GM19351 (cell line): Measurements from ENCODE around the gene FBXL17.

Experiments used
- ATAC-seq: cut with Tn5 transposase; IDR thresholded peaks from one replicate; pipeline ENCODE4 v1.9.1; 2021; ENCODE audit warnings: mild to moderate bottlenecking, moderate library complexity; ENCODE audit not compliant: unreplicated experiment

FBXL17 gene

DNA sequence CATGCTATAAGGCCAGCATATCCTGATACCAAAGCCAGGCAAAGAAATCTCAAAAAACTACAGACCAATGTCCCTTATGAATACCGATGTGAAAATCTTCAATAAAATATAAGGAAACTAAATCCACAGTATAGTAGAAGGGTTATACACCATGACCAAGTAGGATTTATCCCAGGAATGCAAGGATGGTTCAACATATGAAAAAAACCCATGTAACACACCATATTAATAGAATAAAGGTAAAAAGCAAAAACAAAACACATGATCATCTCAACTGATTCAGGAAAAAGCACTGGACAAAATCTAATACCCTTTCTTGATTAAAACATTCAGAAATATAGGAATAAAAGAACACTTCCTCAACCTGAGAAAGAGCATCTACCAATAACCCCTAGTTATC lies 6.1 kb downstream of the FBXL17 start:
- no peak for ATAC-seq

DNA sequence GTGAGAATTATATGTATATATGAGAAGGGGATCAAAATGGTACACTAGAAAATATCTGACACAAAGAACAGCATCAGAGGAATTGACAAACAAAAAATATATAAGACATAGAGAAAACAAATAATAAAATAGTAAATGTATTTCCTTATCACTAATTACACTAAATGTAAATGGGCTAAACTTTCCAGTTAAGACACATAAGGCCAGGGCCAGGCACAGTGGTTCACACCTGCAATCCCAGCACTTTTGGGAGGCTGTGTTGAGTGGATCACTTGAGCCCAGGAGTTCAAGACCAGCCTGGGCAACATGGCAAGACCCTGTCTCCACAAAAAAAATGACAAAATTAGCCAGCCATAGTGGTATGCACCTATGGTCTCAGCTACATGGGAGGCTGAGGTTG lies 8.5 kb downstream of the FBXL17 start:
- ATAC-seq = no peak

DNA sequence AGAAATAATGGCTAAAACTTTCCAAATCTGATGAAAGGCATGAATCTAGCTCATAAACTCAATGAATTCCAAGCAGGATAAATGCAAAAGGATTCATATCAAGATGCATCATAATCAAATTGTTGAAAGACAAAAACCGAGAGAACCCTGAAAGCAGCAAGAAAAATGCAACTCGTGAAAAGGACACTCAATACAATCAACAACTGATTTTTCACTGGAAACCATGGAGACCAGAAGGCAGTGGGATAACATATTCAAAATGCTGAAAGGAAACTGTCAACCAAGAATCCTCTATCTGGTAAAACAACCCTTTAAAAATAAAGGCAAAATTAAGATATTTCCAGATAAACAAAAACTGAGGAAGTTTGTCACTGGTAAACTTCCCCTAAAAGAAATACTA lies 9.5 kb downstream of the FBXL17 start:
- ATAC-seq = no peak

DNA sequence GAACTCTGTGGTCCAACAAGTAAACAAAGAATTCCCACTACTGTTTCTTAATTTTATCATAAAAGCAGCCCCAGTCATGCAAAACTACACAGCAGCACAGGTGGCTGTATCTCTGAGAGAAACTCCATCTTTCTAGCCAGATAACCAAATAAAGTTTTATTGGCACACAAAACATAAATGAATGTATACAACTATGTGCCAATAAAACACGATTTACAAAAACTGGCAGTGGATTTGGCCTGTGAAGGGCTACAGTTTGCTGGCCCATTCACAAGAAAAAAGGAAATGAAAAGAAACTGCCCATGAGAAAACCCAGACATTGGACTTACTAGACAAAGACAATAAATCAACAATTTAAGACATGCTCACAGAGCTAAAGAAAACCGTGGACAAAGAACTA lies 10.6 kb downstream of the FBXL17 start:
- ATAC-seq = no peak

DNA sequence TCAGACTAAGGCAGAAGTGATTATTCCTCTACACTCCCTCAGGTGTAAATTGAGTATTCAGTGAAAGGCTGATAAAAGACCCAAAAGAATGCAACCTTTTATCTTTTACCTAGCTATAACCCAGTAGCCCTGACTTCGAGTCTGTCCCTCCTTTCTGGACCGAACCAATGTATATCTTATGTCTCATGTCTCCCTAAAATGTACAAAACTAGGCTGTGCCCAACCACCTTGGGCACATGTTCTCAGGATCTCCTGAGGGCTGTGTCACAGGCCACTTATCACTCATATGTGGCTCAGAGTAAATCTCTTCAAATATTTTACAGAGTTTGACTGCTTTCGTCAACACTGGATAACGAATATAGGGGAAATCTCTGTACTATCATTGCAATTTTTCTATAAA lies 12.7 kb downstream of the FBXL17 start:
- ATAC-seq = no peak

DNA sequence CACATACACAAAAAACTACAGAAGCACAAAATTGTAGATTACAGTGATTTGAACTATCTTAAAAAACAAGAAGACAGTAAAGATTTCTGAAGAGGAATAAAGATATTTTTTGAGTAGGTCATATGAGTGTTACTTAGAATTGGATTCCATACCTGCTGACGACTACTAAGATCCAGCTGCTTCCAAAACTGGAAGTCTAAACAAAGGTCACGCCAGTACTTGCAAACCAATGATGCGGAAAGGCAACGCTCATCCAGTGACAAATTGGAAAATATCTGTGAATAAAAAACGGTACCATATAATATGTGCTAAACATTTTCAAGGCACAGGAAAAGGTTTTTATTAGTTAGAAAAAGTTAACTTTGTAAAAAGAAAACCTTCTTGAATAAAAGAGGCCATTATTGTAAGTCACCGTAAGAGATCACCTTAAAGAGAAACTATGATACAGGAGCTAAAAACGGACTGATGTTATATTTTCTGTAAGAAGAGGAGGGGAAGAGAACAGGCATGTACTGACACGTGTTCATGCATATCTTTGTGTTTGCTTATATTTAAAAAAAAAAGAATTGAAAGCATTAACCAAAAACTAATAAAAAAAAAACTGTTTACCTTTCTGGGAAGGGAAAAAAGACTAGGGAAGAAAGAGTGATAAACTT lies 14.1 kb downstream of the FBXL17 start:
- ATAC-seq = no peak

DNA sequence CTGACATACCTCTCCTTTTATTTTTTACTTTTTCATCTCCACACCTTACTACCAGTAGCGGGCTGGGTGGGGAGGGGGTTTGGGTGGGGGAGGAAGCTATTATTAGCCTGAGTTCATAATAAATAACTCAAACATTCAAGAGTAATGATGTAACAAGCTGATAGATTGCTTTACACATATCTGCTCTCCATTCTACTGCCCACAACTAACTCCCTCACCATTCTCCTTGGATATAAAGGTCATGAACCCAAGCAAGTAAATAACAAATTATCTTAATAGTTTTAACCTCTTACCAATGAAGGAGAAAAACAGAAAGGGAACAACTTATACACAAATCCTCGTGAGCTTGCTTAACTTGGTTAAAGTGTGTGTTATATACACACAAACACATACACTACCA lies 15.4 kb downstream of the FBXL17 start:
- no peak for ATAC-seq

DNA sequence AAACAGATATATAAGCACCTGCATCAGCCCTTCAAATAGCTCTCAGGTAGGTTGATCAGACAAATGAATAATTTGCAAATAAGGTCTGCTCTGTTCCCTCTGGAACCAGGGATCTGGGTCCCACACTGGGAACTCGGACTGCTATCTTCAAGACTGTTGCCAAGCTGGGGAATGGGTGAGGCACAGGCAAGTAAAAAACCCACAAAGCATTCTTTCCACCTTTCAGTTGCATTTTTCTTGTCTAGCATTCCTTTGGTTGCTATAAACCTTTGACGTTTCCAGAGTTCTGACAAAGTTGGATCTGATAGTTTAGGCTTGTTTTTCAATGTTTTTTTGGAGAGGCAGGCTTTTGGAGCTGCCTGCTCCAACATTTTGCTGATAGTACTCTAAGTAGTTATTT lies 20.1 kb downstream of the FBXL17 start:
- no peak for ATAC-seq

DNA sequence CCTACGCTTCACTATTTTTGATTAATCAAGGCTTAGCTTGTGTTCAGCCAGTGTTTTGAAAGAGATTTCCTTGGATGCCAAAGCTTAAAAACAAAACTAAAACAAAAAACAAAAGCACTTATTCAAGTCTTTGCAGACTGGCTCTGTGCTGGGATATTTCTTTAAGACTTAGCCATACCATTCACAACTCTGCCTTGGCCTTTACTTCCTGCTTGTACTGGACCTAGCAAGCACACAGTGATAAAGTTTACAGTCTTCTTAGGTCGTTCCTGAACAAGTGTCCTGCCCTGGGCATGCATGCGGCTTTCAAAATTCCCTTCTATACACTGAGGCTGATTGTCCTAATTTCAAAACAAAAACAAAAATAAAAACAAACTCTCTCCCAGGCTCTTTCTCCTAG lies 20.7 kb downstream of the FBXL17 start:
- ATAC-seq = no peak

DNA sequence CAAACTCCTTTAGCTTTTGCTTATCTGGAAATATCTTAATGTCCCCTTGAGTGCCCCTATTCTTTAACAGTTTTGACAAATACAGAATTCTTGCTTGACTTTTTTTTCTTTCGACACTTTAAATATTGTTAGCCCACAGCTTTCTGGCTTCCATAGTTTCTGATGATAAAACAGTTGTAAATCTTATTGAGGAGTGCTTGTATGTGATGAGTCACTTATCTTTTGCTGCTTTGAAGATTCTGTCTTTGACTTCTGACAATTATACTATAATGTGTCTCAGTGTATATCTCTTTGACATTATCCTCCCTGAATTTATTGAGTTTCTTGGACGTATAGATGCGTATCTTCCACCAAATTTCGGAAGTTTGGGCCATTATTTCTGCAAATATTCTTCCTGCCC lies 21.6 kb downstream of the FBXL17 start:
- no peak for ATAC-seq

DNA sequence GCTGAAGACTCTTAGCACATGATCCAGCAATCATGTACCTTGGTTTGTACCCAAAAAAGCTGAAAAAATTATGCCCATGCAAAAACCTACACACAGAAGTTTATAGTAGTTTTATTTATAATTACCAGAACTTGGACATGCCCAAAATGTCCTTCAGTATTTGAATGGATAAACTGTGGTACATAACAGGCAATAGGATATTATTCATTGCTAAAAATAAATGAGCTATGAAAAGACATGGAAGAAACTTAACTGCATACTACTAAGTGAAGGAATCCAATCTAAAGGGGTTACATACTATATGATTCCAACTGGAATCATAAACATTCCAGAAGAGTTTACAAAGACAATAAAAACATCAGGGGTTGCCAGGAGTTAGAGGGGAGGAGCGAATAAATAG lies 25.6 kb downstream of the FBXL17 start:
- no peak for ATAC-seq

DNA sequence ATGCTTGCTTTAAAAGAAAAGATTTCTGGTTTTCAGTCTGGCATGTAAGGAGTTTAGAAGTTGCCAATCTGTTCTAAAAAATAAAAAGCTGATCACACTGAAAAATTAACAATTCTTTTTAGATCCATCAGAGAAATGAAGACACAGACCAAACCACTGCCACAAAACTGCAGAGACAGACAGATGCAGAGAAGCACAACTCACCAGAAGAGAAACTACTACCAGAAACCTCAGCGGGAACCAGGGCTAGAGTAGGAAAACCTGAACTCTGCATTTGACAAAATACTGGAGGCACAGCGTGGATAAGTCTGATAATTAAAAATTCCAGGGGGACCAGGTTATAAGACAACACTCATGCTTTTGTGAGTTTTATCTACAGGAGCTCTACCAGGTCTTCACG lies 28.8 kb downstream of the FBXL17 start:
- ATAC-seq = no peak

DNA sequence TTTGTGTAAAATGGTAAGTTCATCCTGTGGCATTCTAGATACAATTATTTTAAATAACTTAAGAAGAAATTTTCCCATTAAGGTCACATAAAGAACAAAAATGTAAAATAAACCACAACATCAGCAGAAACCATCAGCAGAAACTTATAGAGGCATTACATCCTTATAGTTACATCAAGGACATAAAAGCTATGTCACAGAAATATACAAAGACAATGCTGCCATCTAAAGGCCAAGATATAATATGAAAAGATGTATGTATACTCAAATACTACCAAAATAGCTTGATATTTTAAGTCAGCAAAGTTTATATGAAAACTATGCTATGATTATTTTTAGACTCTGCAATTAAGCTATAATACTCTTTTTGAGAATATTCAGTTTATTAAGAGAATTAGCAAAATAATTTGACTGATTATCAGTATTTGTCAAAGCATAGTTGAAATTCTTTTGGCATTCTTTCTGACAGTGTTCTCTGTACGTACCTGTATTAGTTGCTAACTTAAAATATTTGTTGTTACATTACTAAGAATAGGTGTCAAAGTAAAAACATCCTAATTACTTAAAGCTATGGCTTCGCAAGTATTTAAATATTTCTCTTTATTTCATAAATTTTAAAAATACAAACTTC lies 36.2 kb downstream of the FBXL17 start:
- peak; percentile 94 for ATAC-seq

DNA sequence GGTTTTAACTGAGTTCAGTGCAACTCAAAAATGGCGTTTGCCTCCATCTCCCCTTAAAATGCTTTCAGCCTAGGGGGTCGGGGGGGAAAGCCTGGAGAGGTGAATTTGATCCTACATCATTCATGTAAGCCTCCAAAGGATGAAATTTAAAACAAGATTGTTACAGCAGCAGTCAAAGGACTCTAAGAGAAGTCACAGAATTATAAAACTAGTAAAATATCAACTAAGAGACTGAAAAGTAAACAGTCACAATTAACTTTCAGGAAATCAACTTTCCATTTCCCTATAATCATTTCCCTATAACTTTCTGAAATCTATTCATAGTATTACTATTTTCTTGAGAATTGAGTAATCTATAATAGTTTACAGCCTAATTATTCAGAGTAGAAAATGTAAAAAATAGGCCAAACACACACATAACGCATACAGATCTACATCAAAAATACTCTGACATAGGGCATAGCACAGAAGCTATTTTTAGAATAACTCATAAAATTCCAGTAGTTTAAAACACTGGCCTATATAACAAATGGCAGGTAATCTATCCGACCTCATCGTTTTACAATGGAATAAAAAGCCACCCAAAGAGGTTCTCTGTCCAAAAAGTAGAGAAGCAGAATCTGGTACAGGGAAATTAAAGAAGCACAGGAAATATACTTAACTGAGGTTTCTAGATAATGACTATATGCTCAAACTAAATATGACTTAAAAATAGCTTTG lies 37.6 kb downstream of the FBXL17 start:
- ATAC-seq = no peak

DNA sequence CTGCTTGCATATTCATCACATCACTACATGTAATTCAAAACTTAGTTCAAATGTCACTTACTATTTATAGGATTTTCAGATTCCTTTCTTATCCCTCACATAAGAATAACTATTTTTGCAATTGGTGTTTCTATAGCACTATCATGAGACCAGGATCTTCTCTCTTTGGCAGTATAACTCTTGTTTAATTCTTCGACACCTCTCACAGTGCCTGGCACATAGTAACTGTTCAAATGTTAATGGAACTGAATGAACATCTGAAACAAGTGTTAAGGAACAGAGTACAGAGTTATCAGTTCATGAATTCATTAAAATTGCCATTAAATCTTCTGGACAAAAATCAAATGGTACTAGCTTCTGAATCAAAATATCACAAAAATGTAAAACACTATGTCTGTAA lies 40.0 kb downstream of the FBXL17 start:
- no peak for ATAC-seq

DNA sequence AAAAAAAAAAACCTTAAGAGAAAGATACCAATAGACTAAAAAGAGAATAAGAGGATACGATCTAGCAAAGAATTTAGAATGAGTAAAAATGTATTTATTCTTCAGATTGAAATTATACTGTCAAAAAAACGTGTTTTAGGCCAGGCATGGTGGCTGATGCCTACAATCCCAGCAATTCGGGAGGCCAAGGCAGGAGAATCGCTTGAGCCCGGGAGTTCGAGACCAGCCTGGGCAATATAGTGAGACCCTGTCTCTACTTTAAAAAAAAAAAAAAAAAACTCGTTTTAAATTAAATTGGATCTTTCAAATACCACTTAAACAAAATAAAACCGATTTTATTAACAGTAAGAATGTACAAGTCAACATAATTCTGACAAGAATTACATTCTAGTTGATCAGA lies 41.8 kb downstream of the FBXL17 start:
- ATAC-seq = no peak

DNA sequence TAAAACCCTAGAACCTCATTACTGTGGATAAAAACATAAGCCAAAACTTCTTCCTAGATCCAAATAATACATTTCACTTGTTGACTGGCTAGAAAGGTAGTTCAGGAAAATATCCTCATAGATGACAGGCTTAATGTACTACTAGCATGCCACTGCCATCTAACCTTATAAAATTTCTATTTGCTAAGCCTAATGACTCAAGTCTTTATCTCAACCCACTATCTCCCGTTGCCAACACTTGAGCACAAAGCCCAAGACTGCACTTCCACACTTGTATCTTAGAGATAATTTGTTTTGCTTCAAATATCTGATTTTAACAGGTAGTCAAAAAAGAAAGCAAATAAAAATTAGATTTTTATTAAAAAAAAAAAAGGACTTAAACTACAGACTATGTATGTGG lies 42.7 kb downstream of the FBXL17 start:
- ATAC-seq = no peak

DNA sequence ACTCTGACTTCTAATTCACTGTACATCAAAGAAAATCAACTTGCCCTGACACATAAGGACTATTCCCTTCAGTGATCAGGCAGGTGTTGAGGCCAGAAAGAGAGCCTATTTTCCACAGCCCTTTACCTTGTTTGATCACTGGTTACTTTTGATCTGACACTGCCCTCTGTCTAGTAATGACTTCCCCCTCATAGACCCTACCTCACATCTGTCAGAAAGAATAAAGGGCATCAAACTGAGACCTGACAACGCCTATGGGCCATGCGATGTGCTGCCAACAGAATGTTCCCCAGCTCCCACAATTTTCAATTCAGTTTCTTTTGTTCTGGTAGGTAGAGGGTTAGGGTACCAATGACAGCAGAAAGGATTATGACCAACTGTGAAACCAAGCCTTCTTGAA lies 47.7 kb downstream of the FBXL17 start:
- ATAC-seq = no peak

DNA sequence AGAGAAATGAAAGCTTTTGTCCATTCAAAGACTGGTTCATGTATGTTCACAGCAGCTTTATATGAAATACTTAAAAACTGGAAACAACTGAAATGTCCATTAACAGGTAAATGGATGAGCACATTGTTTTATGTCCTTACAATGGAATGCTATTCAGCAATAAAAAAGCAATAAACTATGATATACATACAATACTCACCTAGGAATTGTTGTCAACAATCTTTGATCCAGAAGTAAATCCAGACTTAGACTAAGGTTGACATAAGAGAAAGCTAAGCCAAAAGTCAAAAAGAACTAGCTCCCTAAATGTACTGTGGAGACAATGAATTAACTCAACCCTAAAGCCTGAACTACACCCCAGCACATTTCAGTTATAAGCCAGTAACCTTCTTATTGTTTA lies 54.9 kb downstream of the FBXL17 start:
- no peak for ATAC-seq

DNA sequence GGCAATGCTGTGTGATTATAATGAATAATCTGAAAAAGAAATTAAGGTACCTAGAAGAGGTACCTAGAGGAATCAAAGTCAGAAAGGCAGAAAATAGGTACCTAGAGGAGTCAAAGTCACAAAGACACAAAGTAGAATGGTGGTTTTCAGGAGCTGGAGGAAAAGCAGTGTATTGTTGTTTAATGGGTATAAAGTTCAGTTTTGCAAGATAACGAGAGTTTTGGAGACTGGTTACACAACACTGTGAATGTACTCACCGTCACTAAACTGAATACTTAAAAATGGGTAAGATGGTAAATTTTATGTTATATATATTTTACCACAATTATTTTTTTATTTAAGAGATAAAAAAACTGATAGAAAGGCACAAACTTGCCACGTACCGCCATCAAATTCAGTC lies 57.0 kb downstream of the FBXL17 start:
- no peak for ATAC-seq

DNA sequence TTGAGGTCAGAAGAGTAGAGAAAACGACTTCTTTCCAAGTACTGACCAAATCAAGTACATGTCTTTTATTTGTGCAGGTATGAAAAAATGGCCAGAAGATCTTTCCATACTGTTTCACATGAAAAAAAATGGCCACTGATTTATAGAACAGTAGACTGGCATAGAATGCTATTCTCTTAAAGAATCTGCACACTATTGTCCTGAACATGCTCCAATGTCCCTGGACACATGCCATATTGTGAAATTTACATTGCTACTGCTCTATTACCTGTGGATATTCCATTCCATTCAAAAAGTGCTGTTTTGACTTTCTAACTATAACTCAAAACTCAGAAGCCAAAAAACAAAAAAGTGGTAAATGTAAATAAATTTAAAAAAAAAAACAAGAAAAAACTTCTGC lies 60.6 kb downstream of the FBXL17 start:
- ATAC-seq = no peak

DNA sequence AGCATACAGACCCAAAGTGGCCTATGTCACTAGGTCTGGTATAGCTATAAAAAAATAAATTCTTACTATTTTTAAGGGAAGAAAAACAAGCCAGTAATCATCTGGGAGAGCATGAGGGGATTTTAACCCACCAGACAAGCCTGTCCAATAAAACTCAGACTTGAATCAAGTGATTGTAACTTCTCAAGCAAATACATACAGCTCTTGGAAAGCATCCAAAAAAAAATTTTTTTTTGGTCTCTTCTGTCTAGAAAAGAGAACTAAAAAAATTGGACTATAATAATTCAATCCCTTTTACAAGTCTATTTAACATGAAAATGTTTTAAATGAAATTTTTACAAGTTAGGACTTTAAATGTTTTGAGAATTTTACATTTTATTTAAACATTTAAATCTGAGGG lies 61.7 kb downstream of the FBXL17 start:
- no peak for ATAC-seq

DNA sequence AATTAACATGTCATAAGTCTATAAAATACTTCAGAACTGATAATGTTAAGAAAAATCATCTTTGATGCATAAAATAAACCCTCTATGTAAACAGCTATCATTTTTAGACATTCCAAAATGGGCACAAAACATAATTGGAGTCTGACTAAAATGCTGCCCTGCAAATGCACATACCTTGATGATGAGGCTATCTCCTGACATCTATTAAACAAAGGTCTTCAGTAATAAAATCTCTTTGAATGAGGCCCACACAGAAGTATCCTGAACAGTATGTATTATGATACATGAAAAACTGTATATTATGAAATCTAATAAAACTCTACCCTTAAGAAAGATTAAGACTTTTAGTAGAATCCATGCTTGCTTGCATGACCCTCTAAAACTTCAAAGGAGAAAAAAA lies 66.1 kb downstream of the FBXL17 start:
- ATAC-seq = no peak
